CD4-positive, alpha-beta memory T cell (primary cell): ENCODE data around the gene UFC1. TPM values are rescaled to one million over a fixed set of nuclear protein-coding genes. Genes with fewer than 3 reads are reported as not detected.

Experiments
- CTCF ChIA-PET: fragments of 350-600 bp; sonication (Branson Sonifier 250); formaldehyde crosslinking; loops from one replicate; lab custom pipeline; 2021; ENCODE audit warnings: inconsistent platforms; ENCODE audit not compliant: partially characterized antibody; lab: Charles Lee
- POLR2A ChIA-PET: fragments of 350-600 bp; sonication (Branson Sonifier 250); formaldehyde crosslinking; loops from one replicate; lab custom pipeline; 2021; ENCODE audit not compliant: partially characterized antibody; lab: Charles Lee
- DNase-seq, 5 donors: peaks; one replicate each; pipeline versions ENCODE4 v3.0.0 to v3.0.0-alpha.2; 2020 to 2022; ENCODE audit warnings: mixed read lengths in 1 of 5
- H3K27ac ChIP-seq: one replicate; pipeline ENCODE4 v1.7.0; 2013; ENCODE audit warnings: low read depth, low read length
- H3K27me3 ChIP-seq: 2 replicates; pipeline ENCODE4 v1.7.0; 2013; ENCODE audit warnings: mild to moderate bottlenecking, low read length, moderate library complexity; ENCODE audit not compliant: insufficient read depth
- H3K36me3 ChIP-seq: 2 replicates; pipeline ENCODE4 v1.7.0; 2013; ENCODE audit warnings: mild to moderate bottlenecking, low read length, moderate library complexity; ENCODE audit not compliant: insufficient read depth
- H3K4me1 ChIP-seq: 2 replicates; pipeline ENCODE4 v1.7.0; 2013; ENCODE audit warnings: mild to moderate bottlenecking, low read length, moderate library complexity; ENCODE audit not compliant: insufficient read depth
- H3K4me3 ChIP-seq, 2 donors: one replicate each; pipeline ENCODE4 v1.7.0; 2013; ENCODE audit warnings: low read length in 2 of 2, mild to moderate bottlenecking in 1 of 2
- H3K9me3 ChIP-seq, 2 donors: one replicate each; pipeline ENCODE4 v1.7.0; 2013; ENCODE audit warnings: low read length in 2 of 2, control low read depth in 1 of 2; ENCODE audit not compliant: control insufficient read depth in 1 of 2
- H3K27ac Mint-ChIP-seq, 7 donors: one replicate each; pipeline ENCODE4 v1.8.0; 2020 to 2021; ENCODE audit warnings: mixed read lengths in 7 of 7, mild to moderate bottlenecking in 6 of 7, inconsistent platforms in 3 of 7, moderate library complexity in 3 of 7
- H3K27me3 Mint-ChIP-seq, 2 donors: one replicate each; pipeline ENCODE4 v1.8.0; 2020 to 2021; ENCODE audit warnings: mixed read lengths in 2 of 2
- H3K36me3 Mint-ChIP-seq, 2 donors: one replicate each; pipeline ENCODE4 v1.8.0; 2020 to 2021; ENCODE audit warnings: mixed read lengths in 2 of 2, inconsistent platforms in 1 of 2, mild to moderate bottlenecking in 1 of 2
- H3K4me1 Mint-ChIP-seq, 4 donors: one replicate each; pipeline ENCODE4 v1.8.0; 2020 to 2021; ENCODE audit warnings: mixed read lengths in 4 of 4, mild to moderate bottlenecking in 1 of 4
- H3K4me3 Mint-ChIP-seq, 8 donors: one replicate each; pipeline ENCODE4 v1.8.0; 2020 to 2021; ENCODE audit warnings: mixed read lengths in 8 of 8, mild to moderate bottlenecking in 7 of 8, moderate library complexity in 6 of 8, inconsistent platforms in 3 of 8
- H3K9me3 Mint-ChIP-seq, 8 donors: one replicate each; pipeline ENCODE4 v1.8.0; 2020 to 2021; ENCODE audit warnings: mixed read lengths in 8 of 8, mild to moderate bottlenecking in 5 of 8, inconsistent platforms in 3 of 8, moderate library complexity in 1 of 8
- intact Hi-C: fragments of 100-400 bp; cut with micrococcal nuclease; formaldehyde crosslinking; loops from one replicate; pipeline ENCODE4 v1.15.1; 2023
- polyA plus RNA-seq, 2 donors: library from polyadenylated mRNA; unstranded; fragments of 300-500 nt; fragmentation: Illumina TruSeq; gene quantifications; one replicate each; pipeline ENCODE4 v1.2.3, GENCODE V29; 2021
- total RNA-seq, 2 experiments: library from RNA; stranded (reverse); gene quantifications; one replicate each; pipeline ENCODE4 v1.2.3, GENCODE V29; 2021

UFC1 gene
- total and polyA plus RNA-seq, 4 experiments from 2014 or later: 87.2 to 176 (median 117) TPM

DNA sequence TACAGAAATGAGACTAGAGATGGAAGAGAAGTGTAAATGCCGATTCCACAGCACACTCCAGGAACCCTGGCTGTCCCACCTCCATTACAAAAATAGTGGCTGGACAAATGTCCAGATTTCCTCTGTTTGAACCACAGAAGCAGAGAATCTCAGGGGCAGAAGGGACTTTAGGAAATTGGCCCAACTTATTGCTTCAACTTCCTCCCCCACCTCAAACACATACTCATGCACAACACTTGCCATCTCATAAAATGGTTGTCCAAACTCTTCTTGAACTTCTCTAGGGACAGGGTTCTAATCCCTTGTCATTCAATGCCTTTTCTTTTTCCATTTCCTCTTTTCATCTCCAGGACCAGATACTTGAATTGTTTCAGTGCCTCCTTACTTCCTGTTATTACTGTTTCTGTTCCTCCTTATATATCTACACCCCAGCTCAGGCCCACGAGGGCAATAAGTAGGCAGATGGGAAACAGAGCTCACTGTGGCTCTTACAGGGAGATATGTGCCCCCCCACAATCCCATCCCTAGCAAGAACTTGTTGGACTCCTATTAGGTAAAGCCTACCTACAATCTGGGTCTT, 32.0 kb downstream of the UFC1 start:
- CTCF ChIA-PET: interaction anchor here (0.6 to 10.9 kb wide), 6 partner anchors 7 to 197 kb away, joined by 3 to 115 read pairs (median 8); partner anchors contain the start of genes B4GALT3, NDUFS2, PPOX and TOMM40L
- intact Hi-C loops: loop anchor here (1.0 to 5.0 kb wide), 2 partner anchors 20 to 34 kb away; partner anchors contain the start of genes PPOX and UFC1
- Mint-ChIP-seq H3K36me3 (no peaks in the 10 kb centered on the region), H3K9me3 (no peaks in the 10 kb centered on the region), H3K4me3 (peak overlapping the region; percentile 73 to 89 (median 83)), H3K4me1 (peaks cover 53 to 82% (median 73%) of the 10 kb centered on the region in 4 donors), H3K27me3 (no peaks in the 10 kb centered on the region), H3K27ac (peak overlapping the region; percentile 86 to 96 (median 92))
- Histone ChIP-seq H3K4me1 (peaks cover 92% of the 10 kb centered on the region), H3K36me3 (no peaks in the 10 kb centered on the region), H3K4me3 (peak overlapping the region; percentile 8 to 25), H3K27ac (peak overlapping the region; percentile 47), H3K27me3 (no peaks in the 10 kb centered on the region), H3K9me3 (no peaks in the 10 kb centered on the region)
- POLR2A ChIA-PET: interaction anchor here (1.0 to 10.4 kb wide), 10 partner anchors 8 to 120 kb away, joined by 3 to 134 read pairs (median 6); partner anchors contain the start of genes ADAMTS4, B4GALT3, NDUFS2 and PPOX
- DNase-seq: no peak

DNA sequence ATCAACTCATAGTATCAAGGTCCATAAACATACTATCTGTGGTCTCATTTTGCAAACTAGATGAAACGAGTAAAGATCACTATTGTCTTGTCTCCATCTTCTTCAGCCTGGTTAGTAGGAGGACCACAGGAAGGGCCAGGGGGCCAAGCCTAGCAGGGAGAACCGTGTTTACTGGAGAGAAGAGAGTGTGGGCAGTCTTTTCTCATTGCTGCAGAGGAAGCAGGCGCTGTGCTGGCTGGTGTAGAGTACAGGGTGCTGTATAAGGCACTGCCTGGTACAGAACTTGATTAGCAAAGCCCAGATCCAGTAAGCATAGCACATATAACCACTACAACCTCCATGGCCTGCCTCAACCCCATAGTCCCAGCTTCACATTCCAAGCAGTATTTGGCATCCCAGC, 33.5 kb downstream of the UFC1 start:
- POLR2A ChIA-PET: interaction anchor here (1.8 to 10.4 kb wide), 4 partner anchors 10 to 22 kb away, joined by 6 to 134 read pairs (median 18); partner anchors contain the start of genes ADAMTS4, B4GALT3, NDUFS2 and PPOX
- peak overlapping the region; percentile 83 to 96 (median 90) for H3K27ac Mint-ChIP-seq
- H3K36me3 Mint-ChIP-seq: no peaks in the 10 kb centered on the region

DNA sequence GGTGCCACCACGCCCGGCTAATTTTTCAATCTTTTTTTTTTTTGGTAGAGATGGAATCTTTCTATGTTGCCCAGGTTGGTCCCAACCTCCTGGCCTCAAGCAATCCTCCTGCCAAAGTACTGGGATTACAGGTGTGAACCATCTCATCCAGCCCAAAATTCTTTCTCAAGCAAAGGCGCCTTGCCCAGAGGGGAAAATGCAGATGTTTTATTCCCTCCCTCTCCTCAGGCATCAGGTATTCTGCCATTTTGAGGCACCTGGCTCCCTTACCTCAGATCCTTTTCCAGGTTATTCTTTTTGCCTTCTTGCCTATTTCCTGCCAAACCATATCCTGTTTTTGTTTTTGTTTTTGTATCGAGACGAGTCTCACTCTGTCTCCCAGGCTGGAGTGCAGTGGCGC, 34.6 kb downstream of the UFC1 start:
- H3K9me3 ChIP-seq: no peaks in the 10 kb centered on the region
- CTCF ChIA-PET: interaction anchor here (1.2 to 10.9 kb wide), 2 partner anchors 22 to 37 kb away, joined by 4 to 115 read pairs; partner anchors contain the start of genes PPOX and TOMM40L
- Mint-ChIP-seq H3K9me3 (no peaks in the 10 kb centered on the region), H3K27ac (peak overlapping the region in 6 of 7 donors; percentile 36 to 89 (median 84)), H3K36me3 (peaks cover 0 to 2% of the 10 kb centered on the region in 2 donors), H3K4me1 (peaks cover 47 to 77% (median 65%) of the 10 kb centered on the region in 4 donors), H3K4me3 (peak overlapping the region in 5 of 8 donors; percentile 41 to 66 (median 60)), H3K27me3 (no peaks in the 10 kb centered on the region)
- H3K27me3 ChIP-seq: no peaks in the 10 kb centered on the region
- DNase-seq: no peak
- H3K27ac ChIP-seq: no peak overlapping the region
- no peaks in the 10 kb centered on the region for H3K36me3 ChIP-seq
- peaks cover 89% of the 10 kb centered on the region for H3K4me1 ChIP-seq
- intact Hi-C loops: loop anchor here (5.0 kb wide), 1 partner anchor 36 kb away; the partner anchor contains the start of gene UFC1
- no peak overlapping the region for H3K4me3 ChIP-seq
- POLR2A ChIA-PET: interaction anchor here (1.8 to 10.4 kb wide), 3 partner anchors 12 to 23 kb away, joined by 6 to 134 read pairs (median 14); partner anchors contain the start of genes ADAMTS4, NDUFS2 and PPOX

More for the DNA sequence above, 33.5 kb downstream of the UFC1 start:
- Mint-ChIP-seq H3K4me1 (peaks cover 48 to 78% (median 65%) of the 10 kb centered on the region in 4 donors), H3K27me3 (no peaks in the 10 kb centered on the region), H3K9me3 (no peaks in the 10 kb centered on the region), H3K4me3 (peak overlapping the region in 6 of 8 donors; percentile 22 to 70 (median 43))
- H3K9me3 ChIP-seq: no peaks in the 10 kb centered on the region
- H3K27ac ChIP-seq: peak overlapping the region; percentile 47
- peaks cover 91% of the 10 kb centered on the region for H3K4me1 ChIP-seq
- H3K27me3 ChIP-seq: no peaks in the 10 kb centered on the region
- DNase-seq: no peak
- intact Hi-C loops: loop anchor here (5.0 kb wide), 1 partner anchor 35 kb away; the partner anchor contains the start of gene UFC1
- H3K4me3 ChIP-seq: no peak overlapping the region
- H3K36me3 ChIP-seq: no peaks in the 10 kb centered on the region
- CTCF ChIA-PET: interaction anchor here (1.2 to 10.9 kb wide), 4 partner anchors 15 to 38 kb away, joined by 4 to 115 read pairs (median 9); partner anchors contain the start of genes NDUFS2, PPOX and TOMM40L

DNA sequence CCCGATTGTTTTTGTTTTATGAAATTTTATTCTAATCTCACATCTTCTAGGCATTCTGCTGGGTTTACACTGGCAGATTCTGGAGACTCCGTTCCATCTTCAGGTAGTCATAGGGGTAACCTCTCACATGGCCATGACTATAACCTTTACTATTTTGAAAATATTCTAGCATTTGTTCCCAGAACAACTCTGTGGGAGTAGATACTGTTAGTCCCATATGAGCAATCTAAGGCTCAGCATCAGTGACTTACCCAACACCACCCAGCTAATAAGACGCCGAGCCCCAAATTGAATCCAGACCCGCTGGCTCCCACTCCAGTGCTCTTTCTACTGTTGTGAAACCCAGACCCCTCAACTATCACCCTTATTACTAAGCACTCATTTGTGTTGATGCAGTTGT, 35.3 kb downstream of the UFC1 start:
- H3K4me3 ChIP-seq: no peak overlapping the region
- Mint-ChIP-seq H3K27ac (peak overlapping the region in 5 of 7 donors; percentile 35 to 84 (median 72)), H3K36me3 (peaks cover 0 to 2% of the 10 kb centered on the region in 2 donors), H3K9me3 (no peaks in the 10 kb centered on the region), H3K4me1 (peaks cover 41 to 71% (median 60%) of the 10 kb centered on the region in 4 donors), H3K4me3 (peak overlapping the region in 2 of 8 donors; percentile 26 to 30), H3K27me3 (no peaks in the 10 kb centered on the region)
- H3K4me1 ChIP-seq: peaks cover 83% of the 10 kb centered on the region
- H3K9me3 ChIP-seq: no peaks in the 10 kb centered on the region
- CTCF ChIA-PET: interaction anchor here (10.9 kb wide), 1 partner anchor 23 kb away, joined by 115 read pairs; the partner anchor contains the start of gene PPOX
- POLR2A ChIA-PET: interaction anchor here (1.8 to 10.4 kb wide), 4 partner anchors 7 to 23 kb away, joined by 6 to 134 read pairs (median 55); partner anchors contain the start of genes ADAMTS4, NDUFS2 and PPOX
- no peak overlapping the region for H3K27ac ChIP-seq
- H3K27me3 ChIP-seq: no peaks in the 10 kb centered on the region
- intact Hi-C loops: loop anchor here (5.0 kb wide), 1 partner anchor 37 kb away; the partner anchor contains the start of gene UFC1
- H3K36me3 ChIP-seq: no peaks in the 10 kb centered on the region
- no peak for DNase-seq

DNA sequence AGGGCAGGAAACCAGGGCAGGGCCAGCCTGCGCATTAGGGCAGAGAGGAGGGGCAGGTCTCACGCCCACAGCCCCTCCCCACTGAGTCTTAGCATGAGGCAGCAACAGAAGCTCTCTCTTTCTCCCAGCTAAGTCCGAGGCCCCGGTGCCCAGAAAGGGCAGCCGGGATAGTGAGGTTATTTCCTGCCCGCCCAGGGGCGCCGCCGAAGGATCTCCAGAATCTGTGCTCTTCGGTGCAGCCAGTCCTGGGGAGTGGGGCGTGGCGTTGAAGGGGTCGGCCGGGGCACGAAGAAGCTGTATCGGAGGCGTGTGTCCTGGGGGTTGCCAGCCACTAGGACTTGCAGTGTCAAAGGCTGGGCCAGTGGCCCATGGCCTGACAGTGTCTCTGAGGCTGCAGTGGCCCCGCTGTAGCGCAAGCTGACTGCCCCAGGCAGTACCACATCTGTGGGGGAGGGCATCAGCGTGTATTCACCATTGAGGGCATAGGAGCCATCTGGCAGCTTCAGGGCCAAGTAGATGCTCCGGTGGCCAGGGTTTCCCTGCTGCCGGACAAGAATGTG, 37.3 kb downstream of the UFC1 start:
- H3K4me3 ChIP-seq: no peak overlapping the region
- POLR2A ChIA-PET: interaction anchor here (0.6 to 10.4 kb wide), 9 partner anchors 9 to 198 kb away, joined by 3 to 134 read pairs (median 16); partner anchors contain the start of genes ADAMTS4, B4GALT3, NDUFS2 and PPOX
- Mint-ChIP-seq H3K36me3 (peaks cover 0 to 2% of the 10 kb centered on the region in 2 donors), H3K4me3 (peak overlapping the region in 1 of 8 donors; percentile 17), H3K9me3 (no peaks in the 10 kb centered on the region), H3K27ac (peak overlapping the region in 4 of 7 donors; percentile 32 to 85 (median 48)), H3K27me3 (no peaks in the 10 kb centered on the region), H3K4me1 (peaks cover 33 to 60% (median 48%) of the 10 kb centered on the region in 4 donors)
- H3K36me3 ChIP-seq: no peaks in the 10 kb centered on the region
- CTCF ChIA-PET: interaction anchor here (1.2 to 10.9 kb wide), 19 partner anchors 10 to 194 kb away, joined by 3 to 131 read pairs (median 12); partner anchors contain the start of genes APOA2, B4GALT3, NDUFS2 and PPOX
- H3K27ac ChIP-seq: no peak overlapping the region
- H3K9me3 ChIP-seq: no peaks in the 10 kb centered on the region
- no peak for DNase-seq
- H3K27me3 ChIP-seq: no peaks in the 10 kb centered on the region
- intact Hi-C loops: no loop called here
- peaks cover 64% of the 10 kb centered on the region for H3K4me1 ChIP-seq

DNA sequence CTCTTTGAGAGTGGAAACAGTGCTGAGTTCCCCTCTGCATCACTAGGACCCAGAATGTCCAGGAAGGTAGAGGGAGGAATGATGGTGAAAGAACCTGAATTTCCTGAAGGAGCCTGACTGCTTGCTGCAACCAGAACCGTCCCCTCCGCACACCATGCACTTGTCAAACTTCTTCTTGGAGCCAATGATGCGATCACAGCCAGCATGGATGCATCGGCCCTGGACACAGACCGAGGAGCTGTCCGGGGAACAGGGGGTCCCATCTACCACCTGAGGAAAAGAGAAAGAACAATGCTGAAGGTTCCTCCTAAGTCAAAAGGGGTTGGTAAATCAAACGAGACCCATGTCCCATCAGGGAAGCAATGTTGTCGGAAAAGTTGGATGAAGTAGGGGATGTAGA, 38.2 kb downstream of the UFC1 start:
- H3K4me1 Mint-ChIP-seq: peaks cover 29 to 51% (median 40%) of the 10 kb centered on the region in 4 donors
- H3K27ac Mint-ChIP-seq: peak overlapping the region in 4 of 7 donors; percentile 12 to 64 (median 41)
- POLR2A ChIA-PET: interaction anchor here (1.2 to 10.4 kb wide), 11 partner anchors 9 to 197 kb away, joined by 3 to 134 read pairs (median 7); partner anchors contain the start of genes ADAMTS4, B4GALT3, NDUFS2 and PPOX
- Histone ChIP-seq H3K27me3 (no peaks in the 10 kb centered on the region), H3K27ac (no peak overlapping the region), H3K36me3 (no peaks in the 10 kb centered on the region), H3K9me3 (no peaks in the 10 kb centered on the region), H3K4me1 (peaks cover 55% of the 10 kb centered on the region), H3K4me3 (no peak overlapping the region)
- peaks cover 0 to 2% of the 10 kb centered on the region in 2 donors for H3K36me3 Mint-ChIP-seq
- intact Hi-C loops: loop anchor here (1.0 kb wide), 4 partner anchors 10 to 190 kb away; no protein-coding TSS in a partner anchor
- no peaks in the 10 kb centered on the region for H3K9me3 Mint-ChIP-seq
- no peak for DNase-seq
- no peaks in the 10 kb centered on the region for H3K27me3 Mint-ChIP-seq
- no peak overlapping the region for H3K4me3 Mint-ChIP-seq
- CTCF ChIA-PET: interaction anchor here (0.9 to 10.9 kb wide), 20 partner anchors 11 to 193 kb away, joined by 3 to 131 read pairs (median 11); partner anchors contain the start of genes APOA2, B4GALT3, NDUFS2 and PPOX
